ENCODE measurements around the gene NPAS3.
A peak's percentile ranks its signal among the peaks of the same experiment; 100 is the strongest.

Gene NPAS3

GRCh38 chr14:33786091-33786825, 847.6 kb downstream of the NPAS3 start:
- CTCF ChIA-PET: no interaction called here
- POLR2A ChIA-PET: no interaction called here
- TF ChIP-seq, protein P1, sequence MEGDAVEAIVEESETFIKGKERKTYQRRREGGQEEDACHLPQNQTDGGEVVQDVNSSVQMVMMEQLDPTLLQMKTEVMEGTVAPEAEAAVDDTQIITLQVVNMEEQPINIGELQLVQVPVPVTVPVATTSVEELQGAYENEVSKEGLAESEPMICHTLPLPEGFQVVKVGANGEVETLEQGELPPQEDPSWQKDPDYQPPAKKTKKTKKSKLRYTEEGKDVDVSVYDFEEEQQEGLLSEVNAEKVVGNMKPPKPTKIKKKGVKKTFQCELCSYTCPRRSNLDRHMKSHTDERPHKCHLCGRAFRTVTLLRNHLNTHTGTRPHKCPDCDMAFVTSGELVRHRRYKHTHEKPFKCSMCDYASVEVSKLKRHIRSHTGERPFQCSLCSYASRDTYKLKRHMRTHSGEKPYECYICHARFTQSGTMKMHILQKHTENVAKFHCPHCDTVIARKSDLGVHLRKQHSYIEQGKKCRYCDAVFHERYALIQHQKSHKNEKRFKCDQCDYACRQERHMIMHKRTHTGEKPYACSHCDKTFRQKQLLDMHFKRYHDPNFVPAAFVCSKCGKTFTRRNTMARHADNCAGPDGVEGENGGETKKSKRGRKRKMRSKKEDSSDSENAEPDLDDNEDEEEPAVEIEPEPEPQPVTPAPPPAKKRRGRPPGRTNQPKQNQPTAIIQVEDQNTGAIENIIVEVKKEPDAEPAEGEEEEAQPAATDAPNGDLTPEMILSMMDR (IDR thresholded peaks at IDR 0.05; ENCODE audit: control extremely low read depth, extremely low read depth, low read depth, missing control alignments): no peak
- DNase-seq (ENCODE audit: extremely low spot score): no peak

DNA sequence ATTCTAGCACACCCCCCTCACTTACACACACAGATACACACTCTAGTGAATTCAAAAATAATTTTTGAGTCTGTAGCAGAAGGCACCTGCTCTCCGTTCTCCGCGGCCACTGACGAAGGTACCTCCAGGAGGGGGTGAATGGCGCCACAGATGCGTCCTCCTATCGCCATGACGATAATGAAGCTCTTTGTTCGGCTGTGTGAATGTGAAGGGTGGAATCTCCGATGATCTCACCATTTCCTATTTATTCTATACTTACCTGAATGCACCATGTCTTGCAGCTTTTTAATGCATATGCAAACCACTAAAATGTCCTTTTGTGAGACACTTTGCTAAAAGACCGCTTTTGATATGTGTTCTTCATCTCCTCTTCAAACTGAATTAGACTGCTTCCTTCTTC, 849.5 kb downstream of the NPAS3 start:
- DNase-seq (ENCODE audit: extremely low spot score): no peak
- ChIA-PET POLR2A (no interaction called here), CTCF (interaction anchor here (1.0 to 8.6 kb wide), 3 partner anchors 9 to 1229 kb away, joined by 3 to 65 read pairs (median 3); no protein-coding TSS in a partner anchor)
- TF ChIP-seq, protein P1 (IDR thresholded peaks at IDR 0.05; ENCODE audit: control extremely low read depth, extremely low read depth, low read depth, missing control alignments): no peak

DNA sequence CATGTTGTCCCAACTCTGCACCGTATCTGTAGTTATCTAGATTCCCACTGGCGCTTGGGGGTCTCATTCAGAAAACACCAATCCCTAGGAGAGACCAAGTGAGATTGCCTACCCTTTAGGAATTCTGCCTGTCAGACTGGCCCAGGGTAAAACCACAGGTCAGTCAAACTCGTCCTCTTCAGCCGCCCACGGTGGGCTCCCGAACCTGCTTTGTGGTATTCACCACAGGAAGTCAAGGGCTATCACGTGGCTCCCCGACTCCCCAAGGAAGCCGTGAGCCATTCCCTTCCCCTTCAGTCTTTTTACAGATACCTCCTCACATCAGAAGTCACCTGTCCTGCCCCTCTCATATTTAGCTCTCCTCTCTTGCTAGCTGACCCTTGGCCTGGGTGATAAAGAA, 852.3 kb downstream of the NPAS3 start:
- POLR2A ChIA-PET: no interaction called here
- CTCF ChIA-PET: interaction anchor here (1.7 to 8.6 kb wide), 3 partner anchors 10 to 1215 kb away, joined by 4 to 65 read pairs (median 59); no protein-coding TSS in a partner anchor

GRCh38 chr14:33792009-33792719, 853.5 kb downstream of the NPAS3 start:
- POLR2A ChIA-PET: no interaction called here
- peak; percentile 35 for DNase-seq (ENCODE audit: extremely low spot score)
- TF ChIP-seq, protein P1 (IDR thresholded peaks at IDR 0.05; ENCODE audit: control extremely low read depth, extremely low read depth, low read depth, missing control alignments): no peak
- CTCF ChIA-PET: interaction anchor here (0.7 to 8.6 kb wide), 50 partner anchors 9 to 1787 kb away, joined by 3 to 65 read pairs (median 4); no protein-coding TSS in a partner anchor

More for the DNA sequence above, 852.3 kb downstream of the NPAS3 start:
- no peak for DNase-seq (ENCODE audit: extremely low spot score)
- TF ChIP-seq, protein P1 (IDR thresholded peaks at IDR 0.05; ENCODE audit: control extremely low read depth, extremely low read depth, low read depth, missing control alignments): no peak

DNA sequence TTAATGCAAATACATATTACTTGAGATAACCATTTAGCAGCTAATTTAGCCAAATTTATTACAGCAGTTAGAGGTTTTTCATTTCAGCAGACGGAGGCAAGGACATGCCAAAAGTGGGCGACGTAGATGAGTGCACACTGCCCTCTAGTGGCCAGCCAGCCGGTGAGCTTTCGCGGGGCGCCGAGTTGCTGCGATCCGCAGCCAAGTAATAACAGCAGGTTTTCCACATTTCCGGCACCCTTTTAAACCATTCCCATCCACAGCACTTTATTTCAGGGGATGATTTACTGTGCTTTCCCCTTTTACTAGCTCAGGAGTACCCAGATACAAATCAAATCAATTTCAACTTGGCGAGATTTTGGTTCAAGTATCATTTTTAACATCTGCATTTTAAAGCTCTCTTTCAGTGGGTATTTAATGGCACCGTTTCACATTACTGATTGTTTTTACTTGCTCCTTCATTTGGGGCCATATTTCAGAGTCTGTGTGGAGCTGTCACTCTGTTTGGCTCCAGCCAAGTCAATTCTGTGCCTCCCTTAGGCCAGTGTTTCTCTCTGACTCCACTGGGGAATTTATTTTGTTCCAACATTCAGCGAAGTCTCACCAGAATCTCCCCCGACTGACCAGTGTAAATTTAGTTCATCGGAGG, 854.2 kb downstream of the NPAS3 start:
- ChIA-PET POLR2A (no interaction called here), CTCF (interaction anchor here (0.7 to 8.6 kb wide), 56 partner anchors 9 to 1788 kb away, joined by 3 to 65 read pairs (median 4); no protein-coding TSS in a partner anchor)
- DNase-seq (ENCODE audit: extremely low spot score): peak; percentile 73
- TF ChIP-seq, protein P1 (IDR thresholded peaks at IDR 0.05; ENCODE audit: control extremely low read depth, extremely low read depth, low read depth, missing control alignments): peak; percentile 96
